GM19328 (cell line): ENCODE data around the gene SLC22A2.

Experiments used
- ATAC-seq: cut with Tn5 transposase; IDR thresholded peaks from one replicate; pipeline ENCODE4 v1.9.1; 2021; ENCODE audit warnings: mild to moderate bottlenecking, moderate library complexity; ENCODE audit not compliant: unreplicated experiment

The SLC22A2 gene

DNA sequence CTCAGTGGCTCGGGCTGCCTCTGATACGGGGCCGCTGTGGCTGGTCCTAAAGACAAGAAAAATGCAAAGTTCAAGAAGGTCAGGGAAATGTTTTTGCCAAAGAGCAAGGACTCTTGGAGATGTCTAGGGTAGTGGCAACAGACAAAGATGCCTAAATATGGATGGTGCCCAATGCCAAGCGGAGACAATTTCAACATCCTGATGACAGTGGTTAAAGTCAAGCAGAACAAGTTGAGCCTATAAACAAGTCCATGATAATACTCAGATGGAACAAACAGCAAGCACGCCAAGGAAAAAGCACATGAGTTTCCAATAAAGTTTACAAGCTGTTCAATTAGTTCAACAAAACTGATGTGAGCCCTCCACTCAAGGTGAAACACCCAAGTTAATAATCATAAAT lies 85.9 kb downstream of the SLC22A2 start:
- no peak for ATAC-seq

- ATAC-seq: no peak
These were observed 88.5 kb downstream of the SLC22A2 start for GRCh38 chr6:160170018-160170680.

DNA sequence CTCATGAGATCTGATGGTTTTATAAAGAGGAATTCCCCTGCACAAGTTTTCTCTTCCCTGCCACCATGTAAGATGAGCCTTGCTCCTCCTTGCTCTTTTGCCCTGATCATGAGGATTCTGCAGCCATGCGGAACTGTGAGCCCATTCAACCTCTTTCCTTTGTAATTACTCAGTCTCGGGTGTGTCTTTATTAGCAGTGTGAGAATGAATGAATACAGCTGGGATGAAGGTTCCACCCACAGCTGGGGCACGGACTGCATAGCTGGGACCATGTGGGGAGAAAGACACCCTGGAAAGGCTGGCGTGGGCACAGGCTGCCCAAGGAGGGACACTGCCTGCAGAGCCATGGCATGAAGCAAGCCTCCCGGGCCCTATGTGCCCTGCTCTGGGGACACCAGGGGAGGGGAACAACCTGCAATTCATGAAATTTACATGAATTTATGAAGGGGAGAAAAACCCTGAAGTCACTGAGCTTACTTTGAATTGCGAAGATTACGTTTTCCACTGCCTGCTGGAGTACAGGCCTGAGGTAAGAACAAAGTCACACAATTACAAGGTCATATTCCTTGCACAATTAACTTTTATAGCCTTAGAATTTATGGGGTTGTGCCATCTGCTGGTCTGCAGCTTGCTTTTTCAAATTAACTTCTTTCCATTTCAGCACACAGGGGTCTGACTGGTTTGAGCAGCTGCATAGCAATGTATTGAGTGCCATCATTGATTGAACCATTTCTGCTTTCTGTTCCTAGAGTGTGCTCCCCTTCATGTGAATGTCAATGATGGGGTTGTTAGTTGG lies 90.8 kb downstream of the SLC22A2 start:
- ATAC-seq: no peak
